GM12864 (cell line): Measurements from ENCODE around the gene DCAF15.

Experiments
- DNase-seq: peaks from one replicate; pipeline ENCODE4 v3.0.0-alpha.2; 2011; ENCODE audit warnings: low read depth
- H3K4me3 ChIP-seq: 2 replicates; pipeline ENCODE4 v1.5.1; 2011; ENCODE audit warnings: mild to moderate bottlenecking, low read depth, low read length, control low read depth
- TF ChIP-seq, protein P1 (sequence below): IDR thresholded peaks from 2 replicates; pipeline ENCODE4 v1.5.1; 2011; ENCODE audit warnings: low read depth, mild to moderate bottlenecking, moderate library complexity, low read length, control low read depth, inconsistent platforms; ENCODE audit errors: missing control alignments

Gene DCAF15

DNA sequence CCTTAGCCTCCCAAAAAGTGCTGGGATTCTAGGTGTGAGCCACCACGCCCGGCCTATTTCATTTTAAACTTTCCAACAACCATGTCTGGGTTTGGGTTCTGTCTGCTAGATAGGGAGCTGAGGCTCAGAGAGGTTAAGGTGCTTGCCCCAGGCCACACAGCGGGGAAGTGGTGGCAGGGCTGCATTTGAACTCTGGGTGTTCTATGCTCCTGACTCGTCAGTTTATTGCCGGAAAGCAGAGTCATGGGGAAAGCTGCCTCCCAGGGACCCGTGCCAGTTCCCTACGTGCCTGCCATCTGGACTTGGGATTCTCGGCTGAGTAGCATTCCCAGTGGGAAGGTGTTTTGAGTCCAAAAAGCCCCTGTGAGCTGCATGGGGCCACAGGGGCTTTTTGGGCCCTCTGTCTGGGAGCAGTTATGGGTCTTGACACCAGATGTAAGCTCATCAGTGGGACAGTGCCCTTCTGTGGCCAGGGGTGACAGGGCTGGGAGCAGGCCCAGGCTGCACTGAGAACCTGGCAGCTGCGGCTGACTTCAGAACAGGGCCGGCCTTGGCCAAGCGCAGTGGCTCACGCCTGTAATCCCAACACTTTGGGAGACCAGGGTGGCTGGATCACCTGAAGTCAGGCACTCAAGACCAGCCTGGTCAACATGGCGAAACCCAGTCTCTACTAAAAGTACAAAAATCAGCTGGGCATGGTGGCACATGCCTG lies 42.9 kb downstream of the DCAF15 start:
- TF ChIP-seq, protein P1, sequence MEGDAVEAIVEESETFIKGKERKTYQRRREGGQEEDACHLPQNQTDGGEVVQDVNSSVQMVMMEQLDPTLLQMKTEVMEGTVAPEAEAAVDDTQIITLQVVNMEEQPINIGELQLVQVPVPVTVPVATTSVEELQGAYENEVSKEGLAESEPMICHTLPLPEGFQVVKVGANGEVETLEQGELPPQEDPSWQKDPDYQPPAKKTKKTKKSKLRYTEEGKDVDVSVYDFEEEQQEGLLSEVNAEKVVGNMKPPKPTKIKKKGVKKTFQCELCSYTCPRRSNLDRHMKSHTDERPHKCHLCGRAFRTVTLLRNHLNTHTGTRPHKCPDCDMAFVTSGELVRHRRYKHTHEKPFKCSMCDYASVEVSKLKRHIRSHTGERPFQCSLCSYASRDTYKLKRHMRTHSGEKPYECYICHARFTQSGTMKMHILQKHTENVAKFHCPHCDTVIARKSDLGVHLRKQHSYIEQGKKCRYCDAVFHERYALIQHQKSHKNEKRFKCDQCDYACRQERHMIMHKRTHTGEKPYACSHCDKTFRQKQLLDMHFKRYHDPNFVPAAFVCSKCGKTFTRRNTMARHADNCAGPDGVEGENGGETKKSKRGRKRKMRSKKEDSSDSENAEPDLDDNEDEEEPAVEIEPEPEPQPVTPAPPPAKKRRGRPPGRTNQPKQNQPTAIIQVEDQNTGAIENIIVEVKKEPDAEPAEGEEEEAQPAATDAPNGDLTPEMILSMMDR = no peak
- no peak overlapping the region for H3K4me3 ChIP-seq
- no peak for DNase-seq

DNA sequence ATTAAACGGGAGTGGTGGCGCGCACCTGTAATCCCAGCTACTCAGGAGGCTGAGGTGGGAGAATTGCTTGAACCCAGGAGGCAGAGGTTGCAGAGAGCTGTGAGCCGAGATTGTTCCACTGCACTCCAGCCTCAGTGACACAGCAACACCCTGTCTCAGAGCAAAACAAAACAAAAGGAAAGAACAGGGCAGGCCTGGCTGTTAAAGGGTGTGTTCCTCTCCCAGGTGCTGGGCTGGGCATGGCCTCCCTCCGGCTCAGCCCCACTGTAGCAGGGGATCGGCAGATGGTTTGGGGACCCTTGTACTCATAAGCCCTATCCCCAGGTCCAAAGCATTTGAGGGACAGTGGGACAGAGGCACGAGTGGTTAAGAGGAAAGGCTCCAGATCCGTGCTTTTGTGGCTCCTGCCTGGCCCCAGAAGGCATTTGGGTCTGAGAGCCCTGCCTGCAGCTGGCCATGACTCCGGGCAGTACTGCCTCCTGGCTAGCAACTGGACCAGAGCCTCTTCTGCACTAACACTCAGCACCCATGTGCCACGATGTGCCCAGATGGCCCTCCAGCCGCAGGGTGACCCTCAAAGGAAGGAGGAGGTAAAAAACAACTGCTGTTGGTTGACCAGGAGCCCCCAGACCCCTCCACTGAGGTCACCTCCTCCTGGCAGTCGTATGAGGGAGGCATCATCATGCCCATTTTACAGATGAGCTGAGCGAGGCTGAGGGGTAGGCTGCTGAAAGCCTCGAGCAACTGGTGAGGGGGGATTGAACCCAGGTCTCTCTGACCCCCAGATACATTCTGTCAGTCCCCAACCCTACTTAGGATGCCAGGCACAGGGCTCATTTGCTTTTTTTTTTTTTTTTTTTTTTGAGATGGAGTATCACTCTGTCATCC lies 43.8 kb downstream of the DCAF15 start:
- H3K4me3 ChIP-seq = no peak overlapping the region
- TF ChIP-seq, protein P1 = no peak
- DNase-seq = no peak

DNA sequence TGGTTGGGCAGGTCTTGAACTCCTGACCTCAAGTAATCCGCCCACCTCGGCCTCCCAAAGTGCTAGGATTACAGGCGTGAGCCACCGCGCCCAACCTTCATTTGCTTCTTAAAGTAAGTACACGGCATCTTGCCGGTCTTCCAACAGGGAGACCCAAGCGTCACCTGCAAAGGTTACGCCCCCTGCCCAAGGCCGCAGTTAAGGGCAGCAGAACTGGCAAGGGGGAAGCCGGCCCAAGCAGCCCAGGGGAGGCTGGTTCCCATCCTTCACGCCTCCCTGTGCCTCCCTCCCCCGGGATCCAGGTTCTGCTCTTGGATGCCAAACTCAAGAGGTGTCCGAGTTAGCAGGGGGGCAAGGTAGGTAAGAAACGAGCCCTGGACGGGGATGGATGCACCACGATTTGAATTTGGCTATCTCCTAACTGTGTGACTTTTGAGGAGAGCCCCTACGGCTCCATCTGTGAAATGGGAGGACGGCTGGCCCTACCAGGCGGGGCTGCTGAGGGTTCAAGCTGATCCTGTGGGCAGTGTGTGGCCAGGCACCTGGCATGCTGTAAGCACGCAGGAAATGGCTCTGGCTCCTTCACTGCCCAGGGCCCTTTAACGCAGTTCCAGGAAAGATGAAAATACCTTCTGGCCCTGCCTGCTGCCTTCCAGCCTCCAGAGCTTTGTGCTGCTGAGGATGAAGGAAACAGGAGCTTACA lies 44.8 kb downstream of the DCAF15 start:
- no peak overlapping the region for H3K4me3 ChIP-seq
- DNase-seq = no peak
- TF ChIP-seq, protein P1 = no peak

DNA sequence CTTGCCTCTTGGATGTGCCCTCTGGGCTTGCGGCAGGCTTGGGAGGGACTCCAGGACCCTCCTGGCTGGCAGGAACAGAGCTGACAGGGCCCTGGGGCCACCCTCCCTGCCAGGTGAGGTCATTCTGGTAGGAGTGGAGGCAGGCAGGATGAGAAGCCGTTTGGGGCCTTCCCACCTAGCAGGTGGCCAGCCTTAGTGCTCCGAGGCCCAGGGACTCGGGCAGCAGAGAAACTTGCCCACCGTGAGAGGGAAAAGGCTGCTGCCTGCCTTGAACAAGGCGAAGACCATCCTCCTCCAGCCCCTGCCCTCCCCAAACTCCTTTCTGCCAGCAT lies 45.3 kb downstream of the DCAF15 start:
- no peak for DNase-seq
- TF ChIP-seq, protein P1 = no peak
- H3K4me3 ChIP-seq = no peak overlapping the region

DNA sequence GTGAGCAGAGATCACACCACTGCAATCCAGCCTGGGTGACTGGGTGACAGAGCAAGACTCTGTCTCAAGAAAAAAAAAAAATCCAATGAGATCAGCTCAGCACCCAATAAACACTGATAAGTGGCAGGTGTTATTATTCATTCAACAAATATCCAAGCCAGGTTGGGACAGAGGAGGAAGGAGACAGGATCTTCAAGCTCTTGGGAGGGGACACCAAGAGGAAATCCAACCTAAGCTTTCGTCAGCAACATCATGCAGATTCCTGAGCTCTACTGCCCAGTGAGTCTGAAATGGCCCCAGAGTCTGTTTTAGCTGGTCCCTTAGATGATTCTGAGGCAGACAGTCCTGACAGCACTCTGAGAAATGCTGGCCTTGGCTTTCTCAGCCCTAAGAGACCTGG lies 46.1 kb downstream of the DCAF15 start:
- TF ChIP-seq, protein P1 = no peak
- H3K4me3 ChIP-seq = no peak overlapping the region
- no peak for DNase-seq

DNA sequence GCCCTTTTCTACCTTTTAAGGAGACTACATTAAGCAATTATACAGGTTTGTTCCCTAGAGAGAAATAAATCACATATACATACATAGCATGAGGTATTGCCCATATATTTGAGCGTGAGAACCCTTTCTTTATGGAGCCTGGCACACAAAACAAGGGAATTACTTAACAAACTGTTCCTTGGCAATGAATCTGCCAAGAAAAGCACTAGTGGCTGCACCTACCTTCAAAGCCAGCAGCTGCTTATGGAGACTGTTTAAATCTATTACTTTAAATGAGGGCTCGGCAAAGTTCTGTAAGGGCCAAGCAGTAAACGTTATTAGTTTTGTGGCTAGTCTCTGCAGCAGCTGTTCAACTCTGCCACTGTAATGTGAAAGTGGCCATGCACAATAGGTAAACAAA lies 46.8 kb downstream of the DCAF15 start:
- no peak for DNase-seq
- TF ChIP-seq, protein P1 = no peak
- H3K4me3 ChIP-seq = no peak overlapping the region
